HepG2 (cell line): ENCODE data around the gene TMEM117. TPM values are rescaled to one million over a fixed set of nuclear protein-coding genes. Genes with fewer than 3 reads are reported as not detected.

ENCODE experiments used
- ATAC-seq: fragments of 200-7000 bp; cut with Tn5 transposase; 3 replicates; pipeline ENCODE4 v1.9.1; 2020; ENCODE audit warnings: mild to moderate bottlenecking, moderate library complexity
- BruUV-seq: library from RNA; stranded (reverse); fragments of 400-500 nt; replicated peaks from 2 replicates; lab custom pipeline; 2021; lab: Mats Ljungman, UMichigan
- CTCF ChIA-PET: fragments of 300-600 bp; formaldehyde crosslinking; extraction: SDS; loops from one replicate; lab custom pipeline; 2021; ENCODE audit warnings: low total read pairs, inconsistent platforms, low intra/inter-chr PET ratio; lab: Yijun Ruan, JAX
- POLR2A ChIA-PET: fragments of 350-600 bp; sonication (Branson Sonifier 250); formaldehyde crosslinking; loops from one replicate; lab custom pipeline; 2020; ENCODE audit warnings: antibody characterized with exemption, inconsistent platforms; lab: Yijun Ruan, JAX
- DNase-seq: peaks from one replicate; pipeline ENCODE4 v3.0.0-alpha.2; 2015; ENCODE audit warnings: low spot score
- FAIRE-seq: peaks from 3 replicates; lab custom pipeline; 2011; peaks lifted over from hg19 to GRCh38; lab: Jason Lieb, UNC
- H2AFZ ChIP-seq: one replicate; pipeline ENCODE4 v1.6.1; 2011; ENCODE audit warnings: low read length, inconsistent platforms
- H3K27ac ChIP-seq: fragments of 300-600 bp; 3 replicates; pipeline ENCODE4 v1.8.0; 2011; ENCODE audit warnings: mixed run types, mild to moderate bottlenecking, mixed read lengths, low read length, inconsistent platforms; ENCODE audit not compliant: insufficient read depth; ENCODE audit errors: extremely low read length
- H3K27me3 ChIP-seq, 2 experiments: fragments of 200-600 bp in 1 of 2; 2 replicates in 1 of 2; 3 replicates in 1 of 2; pipeline versions ENCODE4 v1.6.0 to v1.8.0; 2011; ENCODE audit warnings: low read length in 2 of 2, mild to moderate bottlenecking in 2 of 2, moderate library complexity in 2 of 2, inconsistent platforms in 1 of 2; ENCODE audit not compliant: insufficient read depth in 2 of 2, control insufficient read depth in 1 of 2
- H3K36me3 ChIP-seq, 2 experiments: fragments of 200-600 bp in 1 of 2; replicated peaks in 1 of 2; 2 replicates in 1 of 2; 3 replicates in 1 of 2; pipeline versions ENCODE4 v1.5.1 to v1.8.0; 2011; ENCODE audit warnings: low read length in 2 of 2, inconsistent platforms in 1 of 2; ENCODE audit not compliant: insufficient read depth in 2 of 2, control insufficient read depth in 1 of 2
- H3K4me1 ChIP-seq: 2 replicates; pipeline ENCODE4 v1.5.1; 2012; ENCODE audit warnings: low read length, inconsistent platforms; ENCODE audit not compliant: insufficient read depth
- H3K4me2 ChIP-seq: 2 replicates; pipeline ENCODE4 v1.6.0; 2011; ENCODE audit warnings: low read depth, low read length, inconsistent platforms
- H3K4me3 ChIP-seq, 3 experiments: fragments of 200-600 bp in 1 of 3; sonication (generic), shearing (Covaris generic) in 1 of 3; replicated peaks in 1 of 3; 2 replicates each; pipeline ENCODE4 v1.5.1; 2011 to 2016; ENCODE audit warnings: low read length in 3 of 3, inconsistent platforms in 2 of 3, low read depth in 2 of 3, mild to moderate bottlenecking in 2 of 3, control low read depth in 1 of 3, mixed read lengths in 1 of 3; ENCODE audit not compliant: insufficient read depth in 1 of 3
- H3K79me2 ChIP-seq: one replicate; pipeline ENCODE4 v1.6.1; 2011; ENCODE audit warnings: low read length, inconsistent platforms; ENCODE audit not compliant: insufficient read depth
- H3K9ac ChIP-seq: 2 replicates; pipeline ENCODE4 v1.6.0; 2011; ENCODE audit warnings: mild to moderate bottlenecking, low read depth, low read length, inconsistent platforms; ENCODE audit not compliant: insufficient read depth
- H3K9me3 ChIP-seq: 2 replicates; pipeline ENCODE4 v1.5.1; 2012; ENCODE audit warnings: mild to moderate bottlenecking, low read length
- H4K20me1 ChIP-seq: 2 replicates; pipeline ENCODE4 v1.6.0; 2011; ENCODE audit warnings: inconsistent platforms, mild to moderate bottlenecking, low read length, moderate library complexity; ENCODE audit not compliant: insufficient read depth
- GTF2F1 ChIP-seq: fragments of 150-350 bp; IDR thresholded peaks from 2 replicates; pipeline ENCODE4 v1.6.1; 2014; ENCODE audit warnings: low read length
- MYC ChIP-seq: sonication (generic); formaldehyde crosslinking; IDR thresholded peaks from 2 replicates; pipeline ENCODE4 v1.9.0; 2021; ENCODE audit warnings: missing genetic modification reagents, borderline replicate concordance
- NCOA5 ChIP-seq: sonication (generic); formaldehyde crosslinking; IDR thresholded peaks from 2 replicates; pipeline ENCODE4 v1.4.0; 2020; ENCODE audit warnings: missing genetic modification reagents
- ZFP36 ChIP-seq: fragments of 150-350 bp; IDR thresholded peaks from 2 replicates; pipeline ENCODE4 v1.6.1; 2018; ENCODE audit warnings: borderline replicate concordance, low read length, low read depth; ENCODE audit not compliant: partially characterized antibody
- ZNF143 ChIP-seq: sonication (generic); formaldehyde crosslinking; IDR thresholded peaks from 2 replicates; pipeline ENCODE4 v1.4.0; 2020; ENCODE audit warnings: missing genetic modification reagents
- ZNF34 ChIP-seq: sonication (generic); formaldehyde crosslinking; IDR thresholded peaks from 2 replicates; pipeline ENCODE4 v1.4.0; 2020; ENCODE audit warnings: mild to moderate bottlenecking, missing genetic modification reagents, borderline replicate concordance
- ZNF383 ChIP-seq: sonication (generic); formaldehyde crosslinking; IDR thresholded peaks from 2 replicates; pipeline ENCODE4 v1.4.0; 2020; ENCODE audit warnings: missing genetic modification reagents, mild to moderate bottlenecking, borderline replicate concordance
- ZSCAN25 ChIP-seq: sonication (generic); formaldehyde crosslinking; IDR thresholded peaks from 2 replicates; pipeline ENCODE4 v1.8.0; 2022; ENCODE audit warnings: mild to moderate bottlenecking, missing genetic modification reagents
- WGBS: methylation state at CpG from one replicate; pipeline ENCODE4 v1.1.6; 2017; ENCODE audit warnings: low lambda C conversion rate; 5-methylcytosine and 5-hydroxymethylcytosine counted together
- in situ Hi-C: cut with HindIII; loops from 2 replicates; pipeline ENCODE4 v1.10.0; 2017; ENCODE audit warnings: low pct_unique_long_range_greater_than_20kb; ENCODE audit not compliant: extremely low pct_ligation_motif_present
- intact Hi-C: fragments of 100-400 bp; cut with micrococcal nuclease; formaldehyde crosslinking; loops from one replicate; pipeline ENCODE4 v1.10.0; 2022; ENCODE audit not compliant: unreplicated experiment
- polyA plus RNA-seq, 8 experiments: library from polyadenylated mRNA; depleted of rRNA in 3 of 8; stranded (reverse) in 7 of 8; unstranded in 1 of 8; fragments of >200 nt; fragmentation: Illumina TruSeq in 4 of 8; extraction: Trizol in 4 of 8; gene quantifications; 2 replicates each; pipeline versions ENCODE4 v1.2.1 to v1.2.3, GENCODE V29; 2011 to 2016; ENCODE audit warnings: low read depth in 4 of 8, missing spikeins in 1 of 8, mixed read lengths in 1 of 8; ENCODE audit not compliant: insufficient read depth in 1 of 8
- total RNA-seq, 5 experiments: library from RNA; depleted of rRNA; stranded (reverse); fragments of >200 nt; fragmentation: Illumina TruSeq; extraction: Trizol; gene quantifications; 2 replicates each; pipeline ENCODE4 v1.2.3, GENCODE V29; 2016; ENCODE audit warnings: low read depth in 1 of 5
- TF ChIP-seq, protein P1 (sequence below): IDR thresholded peaks from 2 replicates; pipeline ENCODE4 v1.6.1; 2018; ENCODE audit warnings: missing genetic modification reagents, mild to moderate bottlenecking, missing compliant biosample characterization
- TF ChIP-seq, protein P2 (sequence below): IDR thresholded peaks from 2 replicates; pipeline ENCODE4 v1.6.1; 2016; ENCODE audit warnings: missing compliant biosample characterization, missing genetic modification reagents, borderline replicate concordance

TMEM117 gene
- total and polyA plus RNA-seq, 2 of the 13 experiments (the other 11 are each of a cell fraction or from before 2014, with no cell fraction given), result 2.8 to 8.5 TPM

DNA sequence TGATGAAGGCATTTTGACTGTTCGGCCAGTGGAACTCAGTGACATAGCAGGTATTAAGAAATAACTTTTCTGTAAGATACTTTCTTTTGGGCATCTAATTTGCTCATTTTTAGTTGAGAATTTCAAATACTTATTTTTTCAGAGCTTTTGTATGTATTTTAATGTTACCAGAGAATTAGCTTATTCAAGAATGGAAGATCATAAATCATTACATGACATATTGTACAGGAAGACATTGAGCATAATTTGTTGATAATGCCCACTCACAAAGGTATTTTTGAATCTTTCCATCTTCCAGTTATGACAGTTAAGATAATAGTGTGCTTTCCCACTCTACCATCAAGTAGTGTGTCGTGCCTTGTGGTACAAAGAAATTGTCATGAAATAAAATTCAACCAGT, 36.5 kb downstream of the TMEM117 start:
- Histone ChIP-seq H4K20me1 (no peaks in the 10 kb centered on the region), H3K79me2 (no peaks in the 10 kb centered on the region), H3K4me2 (no peak overlapping the region), H3K4me3 (no peak overlapping the region), H3K9me3 (no peaks in the 10 kb centered on the region), H2AFZ (no peak overlapping the region), H3K27me3 (no peaks in the 10 kb centered on the region), H3K27ac (no peak overlapping the region), H3K9ac (no peak overlapping the region), H3K36me3 (no peaks in the 10 kb centered on the region), H3K4me1 (no peaks in the 10 kb centered on the region)
- FAIRE-seq, result no peak
- WGBS, result 90% methylated on average over 2 of the region's 2 CpGs
- BruUV-seq, result no TSS peak
- intact Hi-C loops, result no loop called here
- TF ChIP-seq ZFP36, result no peak
- TF ChIP-seq NCOA5 (CRISPR knock-in tag), result no peak
- TF ChIP-seq ZNF383 (CRISPR knock-in tag), result no peak
- TF ChIP-seq, protein P1, sequence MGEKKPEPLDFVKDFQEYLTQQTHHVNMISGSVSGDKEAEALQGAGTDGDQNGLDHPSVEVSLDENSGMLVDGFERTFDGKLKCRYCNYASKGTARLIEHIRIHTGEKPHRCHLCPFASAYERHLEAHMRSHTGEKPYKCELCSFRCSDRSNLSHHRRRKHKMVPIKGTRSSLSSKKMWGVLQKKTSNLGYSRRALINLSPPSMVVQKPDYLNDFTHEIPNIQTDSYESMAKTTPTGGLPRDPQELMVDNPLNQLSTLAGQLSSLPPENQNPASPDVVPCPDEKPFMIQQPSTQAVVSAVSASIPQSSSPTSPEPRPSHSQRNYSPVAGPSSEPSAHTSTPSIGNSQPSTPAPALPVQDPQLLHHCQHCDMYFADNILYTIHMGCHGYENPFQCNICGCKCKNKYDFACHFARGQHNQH (CRISPR knock-in tag), result no peak
- TF ChIP-seq GTF2F1, result no peak
- TF ChIP-seq ZNF34 (CRISPR knock-in tag), result no peak
- TF ChIP-seq ZSCAN25 (CRISPR knock-in tag), result no peak
- TF ChIP-seq MYC (CRISPR knock-in tag), result no peak
- TF ChIP-seq, protein P2, sequence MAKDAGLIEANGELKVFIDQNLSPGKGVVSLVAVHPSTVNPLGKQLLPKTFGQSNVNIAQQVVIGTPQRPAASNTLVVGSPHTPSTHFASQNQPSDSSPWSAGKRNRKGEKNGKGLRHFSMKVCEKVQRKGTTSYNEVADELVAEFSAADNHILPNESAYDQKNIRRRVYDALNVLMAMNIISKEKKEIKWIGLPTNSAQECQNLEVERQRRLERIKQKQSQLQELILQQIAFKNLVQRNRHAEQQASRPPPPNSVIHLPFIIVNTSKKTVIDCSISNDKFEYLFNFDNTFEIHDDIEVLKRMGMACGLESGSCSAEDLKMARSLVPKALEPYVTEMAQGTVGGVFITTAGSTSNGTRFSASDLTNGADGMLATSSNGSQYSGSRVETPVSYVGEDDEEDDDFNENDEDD (CRISPR knock-in tag), result no peak
- no peak for TF ChIP-seq ZNF143 (CRISPR knock-in tag)
- ChIA-PET POLR2A (no interaction called here), CTCF (no interaction called here)
- in situ Hi-C loops, result no loop called here
- no peak for DNase-seq
- ATAC-seq, result no peak
